Activated CD8-positive, alpha-beta memory T cell treated with anti-CD3 and anti-CD28 coated beads for 36 hours (primary cell): Measurements from ENCODE around the gene LENG9. TPM values are rescaled to one million over a fixed set of nuclear protein-coding genes. Genes with fewer than 3 reads are reported as not detected.

Experiments used
- CTCF ChIA-PET: fragments of 350-600 bp; sonication (Branson Sonifier 250); formaldehyde crosslinking; loops from one replicate; lab custom pipeline; 2021; ENCODE audit warnings: antibody characterized with exemption; lab: Charles Lee
- POLR2A ChIA-PET: fragments of 350-600 bp; sonication (Branson Sonifier 250); formaldehyde crosslinking; loops from one replicate; lab custom pipeline; 2021; ENCODE audit warnings: antibody characterized with exemption; lab: Charles Lee
- total RNA-seq, 2 experiments: library from RNA; stranded (reverse); gene quantifications; one replicate each; pipeline ENCODE4 v1.2.3, GENCODE V29; 2021

LENG9 gene
- total RNA-seq, 2 experiments from 2014 or later, result 4.3 to 4.4 TPM

- CTCF ChIA-PET, result no interaction called here
- POLR2A ChIA-PET, result no interaction called here
Observed at GRCh38 chr19:54418030-54418929, 45.3 kb downstream of the LENG9 start.

DNA sequence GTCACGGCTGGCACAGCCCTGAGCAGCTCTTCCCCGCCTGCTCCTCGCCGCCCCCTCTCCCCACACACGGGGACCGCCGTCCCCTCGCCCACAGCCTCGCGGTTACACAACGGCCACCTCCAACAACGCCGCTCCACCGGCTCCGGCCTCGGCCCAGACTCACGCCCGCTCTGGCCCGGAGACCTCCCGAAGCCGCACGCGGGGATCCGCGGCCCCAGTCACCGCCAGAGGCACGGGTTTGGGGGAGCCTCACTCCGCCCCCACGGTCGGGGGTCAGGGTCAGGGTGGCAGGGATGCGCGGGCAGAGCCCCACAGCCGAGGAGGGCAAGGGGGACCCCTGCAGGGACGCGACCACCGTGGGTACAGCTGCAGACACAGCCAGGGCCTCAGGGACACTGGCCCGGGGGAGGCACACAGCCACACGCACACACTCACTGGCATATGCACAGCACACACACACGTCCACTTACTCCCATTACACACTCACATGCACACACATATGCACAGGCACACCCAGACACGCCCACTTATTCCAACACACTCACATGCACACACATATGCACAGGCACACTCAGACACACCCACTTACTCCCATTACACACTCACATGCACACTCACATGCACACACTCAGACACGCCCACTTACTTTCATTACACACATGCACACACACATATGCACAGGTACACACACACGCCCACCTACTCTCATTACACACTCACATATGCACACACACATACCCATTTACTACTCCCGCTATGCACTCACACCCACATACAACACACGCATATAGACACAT, 46.7 kb downstream of the LENG9 start:
- CTCF ChIA-PET, result no interaction called here

GRCh38 chr19:54415901-54416673, 47.5 kb downstream of the LENG9 start:
- CTCF ChIA-PET, result interaction anchor here (0.5 to 1.3 kb wide), 3 partner anchors 20 to 66 kb away, joined by 3 to 4 read pairs (median 3); no protein-coding TSS in a partner anchor
- POLR2A ChIA-PET, result interaction anchor here (0.6 to 1.3 kb wide), 2 partner anchors 11 to 17 kb away, joined by 4 to 5 read pairs; no protein-coding TSS in a partner anchor

More for the DNA sequence above, 46.7 kb downstream of the LENG9 start:
- POLR2A ChIA-PET, result interaction anchor here (0.6 to 1.3 kb wide), 2 partner anchors 10 to 16 kb away, joined by 4 to 5 read pairs; no protein-coding TSS in a partner anchor

- POLR2A ChIA-PET, result interaction anchor here (1.3 kb wide), 1 partner anchor 18 kb away, joined by 4 read pairs; no protein-coding TSS in a partner anchor
- CTCF ChIA-PET, result interaction anchor here (0.5 to 1.3 kb wide), 3 partner anchors 21 to 67 kb away, joined by 3 to 4 read pairs (median 3); no protein-coding TSS in a partner anchor
Observed at GRCh38 chr19:54415208-54415900, 48.2 kb downstream of the LENG9 start, which contains the start of gene TTYH1. TTYH1 (plus strand) TSS chr19:54415464; CDS start chr19:54415553, 89 bp downstream.

DNA sequence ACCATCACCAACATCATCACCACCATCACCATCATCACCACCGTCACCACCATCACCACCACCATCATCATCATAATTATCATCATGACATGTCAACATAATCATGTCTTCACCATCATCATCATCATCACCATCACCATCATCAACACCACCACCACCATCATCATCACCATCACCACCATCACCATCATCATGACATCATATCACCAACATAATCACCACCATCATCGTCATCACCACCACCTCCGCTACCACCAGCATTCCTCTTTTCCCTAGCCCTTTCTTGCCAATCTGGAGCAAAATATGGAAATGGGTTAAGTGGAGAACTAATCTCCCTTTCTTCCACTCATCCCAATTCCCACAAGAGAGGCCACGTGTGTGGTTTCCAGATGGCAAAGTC, 49.4 kb downstream of the LENG9 start:
- CTCF ChIA-PET, result no interaction called here
- POLR2A ChIA-PET, result no interaction called here

DNA sequence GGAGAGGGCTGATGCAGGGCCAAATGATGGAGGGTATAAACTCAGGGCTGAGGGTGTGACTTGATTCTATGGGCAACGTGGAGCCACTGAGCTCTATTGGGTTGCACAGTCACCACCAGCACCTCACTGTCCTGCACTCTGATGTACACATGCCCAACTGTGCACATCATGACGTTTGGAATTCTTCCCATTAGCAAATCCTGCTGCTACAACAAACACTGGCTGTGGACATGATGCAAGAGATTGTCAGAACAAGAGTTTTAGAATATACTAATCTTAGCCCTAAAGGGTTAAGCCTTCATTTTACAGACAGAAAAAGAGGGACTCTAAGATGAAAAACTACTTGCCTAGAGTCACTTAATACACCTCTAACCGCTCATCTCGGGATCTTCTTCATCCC, 50.7 kb downstream of the LENG9 start:
- ChIA-PET CTCF (no interaction called here), POLR2A (no interaction called here)

Other genes starting within 250 kb of the LENG9 start
- gene LILRB3, start 240.8 kb downstream of the LENG9 start, total RNA-seq, result not detected
- not detected for gene LILRA6, start 221.0 kb downstream of the LENG9 start, total RNA-seq
- gene LILRB5, start 206.5 kb downstream of the LENG9 start, total RNA-seq, result not detected
- not detected for gene LILRB2, start 182.7 kb downstream of the LENG9 start, total RNA-seq
- gene LILRA5, start 150.6 kb downstream of the LENG9 start, total RNA-seq, result not detected
- not detected for gene LILRA4, start 124.6 kb downstream of the LENG9 start, total RNA-seq
- 1 to 10 TPM; 7.4 to 9.3 TPM for gene LAIR1, start 98.8 kb downstream of the LENG9 start, total RNA-seq
- gene TTYH1, start 48.3 kb downstream of the LENG9 start, total RNA-seq, result under 1 TPM in 1 of 2 experiments, not detected in 1; 0.21 TPM
- 100 to 1,000 TPM; 121 to 132 TPM for gene LENG8, start 14.6 kb downstream of the LENG9 start, total RNA-seq
- gene CDC42EP5, start 9.5 kb upstream of the LENG9 start, total RNA-seq, result 1 to 10 TPM in 1 of 2 experiments, under 1 TPM in 1; 0.51 to 1.2 TPM
- 1 to 10 TPM; 1.8 to 2.2 TPM for gene LAIR2, start 39.1 kb upstream of the LENG9 start, total RNA-seq
- gene LILRA2, start 110.0 kb upstream of the LENG9 start, total RNA-seq, result not detected
- gene LILRA1, start 129.9 kb upstream of the LENG9 start, total RNA-seq, result not detected
- gene LILRB1, start 166.7 kb upstream of the LENG9 start, total RNA-seq, result 1 to 10 TPM; 1.2 to 1.5 TPM
- not detected for gene LILRB4, start 199.2 kb upstream of the LENG9 start, total RNA-seq